ENCODE measurements around the gene SIGLEC6.
A peak's percentile ranks its signal among the peaks of the same experiment; 100 is the strongest.
"Not testable (repeated sequence)": the region's sequence is repeated elsewhere in the genome, so short reads cannot be mapped to it uniquely, and the experiment has no call there.

SIGLEC6 gene

DNA sequence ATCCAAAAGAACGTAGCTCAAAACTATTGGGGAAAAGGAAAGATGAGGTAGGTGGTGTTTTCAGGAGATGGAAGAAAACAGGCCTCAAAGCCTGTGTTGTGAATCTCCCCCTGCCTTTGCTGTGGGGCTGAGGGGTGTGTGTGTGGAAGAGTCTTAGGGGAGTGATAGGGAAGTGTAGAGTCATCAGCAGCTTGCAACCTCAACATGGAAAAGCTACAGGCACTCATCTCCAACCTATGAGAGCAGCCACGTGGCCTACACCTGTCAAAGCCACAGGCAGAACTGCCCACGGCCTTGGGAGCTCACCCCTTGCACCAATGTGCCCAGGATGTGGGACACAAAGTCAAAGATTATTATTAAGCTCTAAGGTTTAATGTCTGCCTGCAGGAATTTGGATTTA, 25.6 kb downstream of the SIGLEC6 start:
- TF ChIP-seq, protein P1, sequence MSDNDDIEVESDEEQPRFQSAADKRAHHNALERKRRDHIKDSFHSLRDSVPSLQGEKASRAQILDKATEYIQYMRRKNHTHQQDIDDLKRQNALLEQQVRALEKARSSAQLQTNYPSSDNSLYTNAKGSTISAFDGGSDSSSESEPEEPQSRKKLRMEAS (IDR thresholded peaks at IDR 0.05; ENCODE audit: low read depth, low read length), result no peak
- TF ChIP-seq, protein P2, sequence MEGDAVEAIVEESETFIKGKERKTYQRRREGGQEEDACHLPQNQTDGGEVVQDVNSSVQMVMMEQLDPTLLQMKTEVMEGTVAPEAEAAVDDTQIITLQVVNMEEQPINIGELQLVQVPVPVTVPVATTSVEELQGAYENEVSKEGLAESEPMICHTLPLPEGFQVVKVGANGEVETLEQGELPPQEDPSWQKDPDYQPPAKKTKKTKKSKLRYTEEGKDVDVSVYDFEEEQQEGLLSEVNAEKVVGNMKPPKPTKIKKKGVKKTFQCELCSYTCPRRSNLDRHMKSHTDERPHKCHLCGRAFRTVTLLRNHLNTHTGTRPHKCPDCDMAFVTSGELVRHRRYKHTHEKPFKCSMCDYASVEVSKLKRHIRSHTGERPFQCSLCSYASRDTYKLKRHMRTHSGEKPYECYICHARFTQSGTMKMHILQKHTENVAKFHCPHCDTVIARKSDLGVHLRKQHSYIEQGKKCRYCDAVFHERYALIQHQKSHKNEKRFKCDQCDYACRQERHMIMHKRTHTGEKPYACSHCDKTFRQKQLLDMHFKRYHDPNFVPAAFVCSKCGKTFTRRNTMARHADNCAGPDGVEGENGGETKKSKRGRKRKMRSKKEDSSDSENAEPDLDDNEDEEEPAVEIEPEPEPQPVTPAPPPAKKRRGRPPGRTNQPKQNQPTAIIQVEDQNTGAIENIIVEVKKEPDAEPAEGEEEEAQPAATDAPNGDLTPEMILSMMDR (IDR thresholded peaks at IDR 0.05; ENCODE audit: low read depth, low read length), result no peak
- no peak for TF ChIP-seq MYC (IDR thresholded peaks at IDR 0.05; ENCODE audit: low read depth, low read length)
- no peak for TF ChIP-seq POLR2A (IDR thresholded peaks at IDR 0.05; ENCODE audit: extremely low read depth, insufficient read length)
- H3K4me3 ChIP-seq (ENCODE audit: low read depth, low read length), result no peak overlapping the region
- no peak for DNase-seq (ENCODE audit: low read depth)

DNA sequence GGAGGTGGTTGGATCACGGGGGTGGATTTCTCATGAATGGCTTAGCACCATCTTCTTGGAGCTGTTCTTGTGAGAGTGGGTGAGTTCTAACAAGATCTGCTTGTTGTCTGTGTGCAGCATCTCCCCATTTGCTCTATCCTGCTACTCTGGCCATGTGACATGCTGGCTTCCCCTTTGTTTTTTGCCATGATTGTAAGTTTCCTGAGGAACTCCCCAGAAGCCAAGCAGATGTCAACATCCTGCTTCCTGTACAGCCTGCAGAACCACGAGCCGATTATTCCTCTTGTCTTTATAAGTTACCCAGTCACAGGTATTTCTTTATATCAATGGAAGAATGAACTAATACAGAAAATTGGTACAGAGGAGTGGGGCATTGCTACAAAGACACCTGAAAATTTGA, 27.6 kb downstream of the SIGLEC6 start:
- H3K4me3 ChIP-seq (ENCODE audit: low read depth, low read length), result no peak overlapping the region
- no peak for TF ChIP-seq MYC (IDR thresholded peaks at IDR 0.05; ENCODE audit: low read depth, low read length)
- TF ChIP-seq, protein P2 (IDR thresholded peaks at IDR 0.05; ENCODE audit: low read depth, low read length), result no peak
- TF ChIP-seq, protein P1 (IDR thresholded peaks at IDR 0.05; ENCODE audit: low read depth, low read length), result no peak
- DNase-seq (ENCODE audit: low read depth), result peak; percentile 40

DNA sequence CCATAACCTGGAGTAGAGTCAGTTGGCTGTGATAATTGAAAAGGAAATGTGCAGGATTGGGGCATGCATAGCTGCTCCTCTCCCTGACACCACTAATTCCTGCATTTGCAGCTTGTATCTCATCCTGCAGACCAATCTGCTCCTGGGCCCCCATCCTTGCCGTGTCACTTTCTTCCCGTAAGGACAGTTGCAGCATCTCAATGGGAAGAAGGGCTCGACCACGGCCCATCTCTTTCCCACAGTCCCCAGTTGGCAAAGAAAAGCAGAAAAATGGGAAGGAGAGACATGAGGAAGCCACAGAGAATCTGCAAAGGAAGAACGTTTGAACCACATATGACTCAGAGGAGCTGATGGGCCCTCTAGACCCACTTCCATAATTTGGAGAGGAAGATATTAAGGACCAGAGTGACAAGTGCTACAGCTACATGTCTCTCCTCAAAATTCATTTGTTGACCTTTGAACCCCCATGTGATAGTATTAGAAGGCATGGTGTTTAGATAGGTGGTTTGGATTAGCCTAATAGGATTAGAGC, 28.1 kb downstream of the SIGLEC6 start:
- peak; percentile 70 for DNase-seq (ENCODE audit: low read depth)
- TF ChIP-seq, protein P2 (IDR thresholded peaks at IDR 0.05; ENCODE audit: low read depth, low read length), result no peak
- TF ChIP-seq MYC (IDR thresholded peaks at IDR 0.05; ENCODE audit: low read depth, low read length) (no peak), POLR2A (IDR thresholded peaks at IDR 0.05; ENCODE audit: extremely low read depth, insufficient read length) (no peak)
- TF ChIP-seq, protein P1 (IDR thresholded peaks at IDR 0.05; ENCODE audit: low read depth, low read length), result no peak
- no peak overlapping the region for H3K4me3 ChIP-seq (ENCODE audit: low read depth, low read length)

DNA sequence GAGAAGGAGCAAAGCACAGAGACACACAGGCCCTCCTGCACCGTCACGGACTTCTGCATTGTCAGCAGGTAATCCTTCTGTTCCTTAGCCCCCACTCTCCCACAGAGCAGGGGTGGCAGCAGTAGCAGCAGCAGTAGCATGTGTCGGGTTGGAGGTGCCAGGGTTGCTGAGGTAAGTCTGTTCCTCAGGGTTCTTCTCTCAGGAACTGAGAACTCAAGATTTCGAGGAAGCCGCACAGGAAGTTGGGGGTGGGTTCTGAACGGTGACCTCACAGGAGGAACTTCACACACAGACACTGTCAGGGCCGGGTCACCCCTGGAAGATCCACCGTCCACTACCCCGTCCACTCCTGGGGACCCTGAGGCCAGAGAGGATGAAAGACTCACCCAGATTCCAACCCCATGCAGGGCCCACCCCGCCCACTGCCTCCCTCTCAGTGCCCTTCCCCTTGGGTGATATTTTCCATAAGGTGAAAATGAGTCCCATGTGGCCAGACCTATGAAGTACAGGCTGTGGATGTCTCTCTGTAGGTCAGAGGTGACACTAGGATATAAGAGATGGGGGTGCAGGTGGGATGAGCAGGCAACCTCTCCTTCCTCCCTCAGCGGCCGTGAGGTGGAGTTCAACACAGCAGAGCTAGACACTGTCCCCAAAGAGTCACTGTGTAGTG, 29.7 kb downstream of the SIGLEC6 start, which contains the start of gene SIGLEC12:
SIGLEC12 (minus strand) TSS at position 207 of the 670 bp plus-strand sequence; CDS start at position 140, 67 bp downstream.
- peak within 1 kb of the TSS; percentile 49 for H3K4me3 ChIP-seq (ENCODE audit: low read depth, low read length)
- peak; percentile 69 for DNase-seq (ENCODE audit: low read depth)
- TF ChIP-seq, protein P1 (IDR thresholded peaks at IDR 0.05; ENCODE audit: low read depth, low read length), result peak; percentile 9; the same call in 1 of the 2 replicates
- TF ChIP-seq, protein P2 (IDR thresholded peaks at IDR 0.05; ENCODE audit: low read depth, low read length), result no peak

DNA sequence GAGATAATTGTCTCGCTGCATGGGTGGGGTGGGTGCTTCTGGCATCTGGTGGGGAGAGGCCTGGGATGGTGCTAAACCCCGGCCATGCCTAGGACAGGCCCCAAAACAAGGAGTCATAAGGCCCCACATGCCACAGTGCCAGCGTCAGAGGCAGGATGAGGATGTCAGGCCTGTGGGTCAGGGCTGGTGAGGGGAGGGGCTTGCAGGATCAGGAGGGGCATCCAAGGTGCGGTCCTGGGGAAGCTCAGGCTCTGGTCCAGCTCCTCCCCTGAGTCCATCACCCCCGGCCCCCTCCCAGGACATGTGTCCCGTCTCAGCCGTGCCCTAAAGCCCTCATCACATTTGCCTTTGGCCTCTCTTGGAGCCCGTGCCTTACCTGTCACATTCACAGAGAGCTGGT, 30.5 kb downstream of the SIGLEC6 start:
- H3K4me3 ChIP-seq (ENCODE audit: low read depth, low read length), result peak overlapping the region; percentile 49

DNA sequence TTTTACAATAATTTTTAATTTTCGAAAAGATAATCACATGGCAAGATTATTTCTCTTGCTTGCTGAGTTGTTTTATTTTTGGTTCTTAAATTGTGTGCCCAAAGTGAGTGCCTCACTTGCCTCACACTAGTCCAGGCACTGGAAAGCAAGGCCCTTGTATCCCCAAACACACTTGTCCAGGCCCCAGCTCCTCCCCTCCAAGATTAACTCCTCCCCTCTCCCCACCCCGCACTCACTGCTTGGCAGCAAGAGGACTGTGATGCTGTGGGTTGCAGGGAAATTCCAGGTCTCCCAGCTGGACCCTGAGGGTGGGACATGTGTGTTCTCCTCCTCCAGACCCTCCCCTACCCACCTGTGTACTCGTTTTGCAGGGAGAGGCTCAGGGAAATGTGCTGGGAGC, 33.8 kb downstream of the SIGLEC6 start:
- no peak for DNase-seq (ENCODE audit: low read depth)
- no peak overlapping the region for H3K4me3 ChIP-seq (ENCODE audit: low read depth, low read length)
- TF ChIP-seq MYC (IDR thresholded peaks at IDR 0.05; ENCODE audit: low read depth, low read length) (no peak), POLR2A (IDR thresholded peaks at IDR 0.05; ENCODE audit: extremely low read depth, insufficient read length) (no peak)
- TF ChIP-seq, protein P2 (IDR thresholded peaks at IDR 0.05; ENCODE audit: low read depth, low read length), result no peak
- TF ChIP-seq, protein P1 (IDR thresholded peaks at IDR 0.05; ENCODE audit: low read depth, low read length), result no peak

More for the DNA sequence above, 30.5 kb downstream of the SIGLEC6 start:
- DNase-seq (ENCODE audit: low read depth), result not testable (repeated sequence)
